ENCODE results near the gene PCDHGB4.
"Not testable (repeated sequence)": the region's sequence is repeated elsewhere in the genome, so short reads cannot be mapped to it uniquely, and the experiment has no call there.

Gene PCDHGB4

DNA sequence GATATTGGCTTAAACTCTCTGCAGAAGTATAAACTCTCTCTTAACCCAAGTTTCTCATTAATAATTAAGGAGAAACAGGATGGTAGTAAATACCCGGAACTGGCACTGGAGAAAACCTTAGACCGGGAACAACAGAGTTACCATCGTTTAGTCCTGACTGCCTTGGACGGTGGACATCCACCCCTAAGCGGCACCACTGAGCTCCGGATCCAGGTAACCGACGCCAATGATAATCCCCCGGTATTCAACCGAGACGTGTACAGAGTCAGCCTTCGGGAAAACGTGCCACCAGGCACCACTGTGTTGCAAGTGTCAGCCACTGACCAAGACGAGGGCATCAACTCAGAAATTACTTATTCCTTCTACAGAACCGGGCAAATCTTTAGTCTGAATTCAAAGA, 11.1 kb downstream of the PCDHGB4 start:
- DNase-seq (ENCODE audit: low spot score), result no peak

DNA sequence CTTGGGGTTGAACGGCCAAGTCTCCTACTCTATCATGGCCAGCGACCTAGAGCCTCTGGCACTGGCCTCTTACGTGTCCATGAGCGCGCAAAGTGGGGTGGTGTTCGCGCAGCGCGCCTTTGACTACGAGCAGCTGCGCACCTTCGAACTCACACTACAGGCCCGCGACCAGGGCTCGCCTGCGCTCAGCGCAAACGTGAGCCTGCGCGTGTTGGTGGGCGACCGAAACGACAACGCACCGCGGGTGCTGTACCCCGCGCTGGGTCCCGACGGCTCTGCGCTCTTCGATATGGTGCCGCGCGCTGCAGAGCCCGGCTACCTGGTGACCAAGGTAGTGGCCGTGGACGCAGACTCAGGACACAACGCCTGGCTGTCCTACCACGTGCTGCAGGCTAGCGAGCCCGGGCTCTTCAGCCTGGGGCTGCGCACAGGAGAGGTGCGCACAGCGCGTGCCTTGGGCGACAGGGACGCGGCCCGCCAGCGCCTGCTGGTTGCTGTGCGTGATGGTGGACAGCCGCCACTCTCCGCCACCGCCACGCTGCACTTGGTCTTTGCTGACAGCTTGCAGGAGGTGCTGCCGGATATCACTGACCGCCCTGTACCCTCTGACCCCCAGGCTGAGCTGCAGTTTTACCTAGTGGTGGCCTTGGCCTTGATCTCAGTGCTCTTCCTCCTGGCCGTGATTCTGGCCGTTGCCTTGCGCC, 12.2 kb downstream of the PCDHGB4 start:
- DNase-seq (ENCODE audit: low spot score), result no peak

DNA sequence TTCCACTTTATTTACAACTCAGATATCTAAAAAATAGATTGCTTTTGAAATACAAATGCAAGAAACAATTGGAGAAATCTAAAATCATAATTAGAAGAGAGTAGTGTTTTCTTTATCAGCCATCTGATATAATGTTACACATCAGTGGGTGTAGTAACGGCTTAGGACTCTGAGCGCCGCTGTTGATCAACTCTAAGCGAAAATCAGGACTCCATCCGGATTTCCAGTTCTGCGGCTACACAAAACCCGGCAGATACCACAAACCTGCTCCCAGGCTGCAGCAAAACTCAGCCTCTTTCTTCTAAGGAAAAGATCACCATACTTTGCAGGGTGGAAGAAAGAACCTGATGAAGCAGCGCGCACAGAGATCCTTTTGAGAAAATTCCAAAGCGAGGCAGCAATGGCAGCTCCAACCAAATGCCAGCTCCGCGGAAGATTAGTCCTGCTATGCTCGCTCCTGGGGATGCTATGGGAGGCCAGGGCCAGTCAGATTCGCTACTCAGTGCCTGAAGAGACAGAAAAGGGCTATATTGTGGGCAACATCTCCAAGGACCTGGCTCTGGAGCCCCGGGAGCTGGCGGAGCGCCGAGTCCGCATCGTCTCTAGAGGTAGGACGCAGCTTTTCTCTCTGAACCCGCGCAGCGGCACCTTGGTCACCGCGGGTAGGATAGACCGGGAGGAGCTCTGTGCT, 15.2 kb downstream of the PCDHGB4 start, which contains the start of gene PCDHGA9:
PCDHGA9 (plus strand) TSS at position 226 of the 691 bp plus-strand sequence; CDS start at position 401, 175 bp downstream.
- peak; percentile 53 for DNase-seq (ENCODE audit: low spot score)

- DNase-seq (ENCODE audit: low spot score), result no peak
These were observed 15.9 kb downstream of the PCDHGB4 start for GRCh38 chr5:141403387-141403786.

DNA sequence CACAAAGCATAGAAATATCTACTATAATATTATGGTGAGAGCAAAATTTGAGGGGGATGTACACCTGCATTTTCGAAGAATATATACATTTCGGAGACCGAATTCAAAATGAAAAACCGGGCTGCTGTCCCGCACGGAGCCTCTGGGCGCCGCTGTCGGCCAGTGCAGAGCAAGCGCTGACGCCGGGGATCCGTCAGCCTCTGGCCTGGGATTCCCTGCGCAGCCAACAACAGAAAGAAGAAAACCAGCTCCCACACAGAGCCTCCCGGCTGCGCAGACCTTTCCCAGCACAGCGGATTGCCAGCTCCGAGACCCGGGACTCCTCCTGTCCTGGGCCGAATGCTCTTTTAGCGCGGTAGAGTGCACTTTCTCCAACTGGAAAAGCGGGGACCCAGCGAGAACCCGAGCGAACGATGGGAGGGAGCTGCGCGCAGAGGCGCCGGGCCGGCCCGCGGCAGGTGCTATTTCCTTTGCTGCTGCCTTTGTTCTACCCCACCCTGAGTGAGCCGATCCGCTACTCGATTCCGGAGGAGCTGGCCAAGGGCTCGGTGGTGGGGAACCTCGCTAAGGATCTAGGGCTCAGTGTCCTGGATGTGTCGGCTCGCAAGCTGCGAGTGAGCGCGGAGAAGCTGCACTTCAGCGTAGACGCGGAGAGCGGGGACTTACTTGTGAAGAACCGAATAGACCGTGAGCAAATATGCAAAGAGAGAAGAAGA, 20.4 kb downstream of the PCDHGB4 start, which contains the start of gene PCDHGB6:
PCDHGB6 (plus strand) TSS at position 232 of the 716 bp plus-strand sequence; CDS start at position 414, 182 bp downstream.
- not testable (repeated sequence) for DNase-seq (ENCODE audit: low spot score)

GRCh38 chr5:141409598-141410306, 22.3 kb downstream of the PCDHGB4 start:
- DNase-seq (ENCODE audit: low spot score), result no peak

- DNase-seq (ENCODE audit: low spot score), result no peak
These were observed 24.1 kb downstream of the PCDHGB4 start for GRCh38 chr5:141411575-141411974.

GRCh38 chr5:141412854-141413539, 25.5 kb downstream of the PCDHGB4 start, which contains the start of gene PCDHGA10:
Gene PCDHGA10, plus strand, starts transcription at chr5:141412987. Its CDS starts 189 bp downstream, at chr5:141413176.
- peak; percentile 82 for DNase-seq (ENCODE audit: low spot score)

DNA sequence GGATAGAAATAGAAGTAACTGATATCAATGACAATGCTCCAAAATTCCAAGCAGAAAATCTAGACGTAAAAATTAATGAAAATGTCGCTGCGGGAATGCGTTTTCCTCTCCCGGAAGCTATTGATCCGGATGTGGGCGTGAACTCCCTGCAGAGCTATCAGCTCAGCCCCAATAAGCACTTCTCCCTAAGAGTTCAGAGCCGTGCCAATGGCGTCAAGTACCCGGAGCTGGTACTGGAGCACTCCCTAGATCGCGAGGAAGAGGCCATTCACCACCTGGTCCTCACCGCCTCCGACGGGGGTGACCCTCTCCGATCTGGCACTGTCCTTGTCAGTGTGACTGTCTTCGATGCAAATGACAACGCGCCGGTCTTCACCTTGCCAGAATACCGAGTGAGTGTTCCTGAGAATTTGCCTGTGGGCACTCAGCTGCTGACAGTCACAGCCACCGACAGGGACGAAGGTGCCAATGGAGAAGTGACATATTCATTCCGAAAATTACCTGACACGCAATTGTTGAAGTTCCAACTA, 26.1 kb downstream of the PCDHGB4 start:
- no peak for DNase-seq (ENCODE audit: low spot score)

GRCh38 chr5:141414548-141415274, 27.2 kb downstream of the PCDHGB4 start:
- not testable (repeated sequence) for DNase-seq (ENCODE audit: low spot score)

- not testable (repeated sequence) for DNase-seq (ENCODE audit: low spot score)
These were observed 27.7 kb downstream of the PCDHGB4 start for GRCh38 chr5:141415275-141415618.

GRCh38 chr5:141417494-141418172, 30.1 kb downstream of the PCDHGB4 start, which contains the start of gene PCDHGB7:
Gene PCDHGB7, plus strand, starts transcription at chr5:141417677. Its CDS starts 183 bp downstream, at chr5:141417860.
- DNase-seq (ENCODE audit: low spot score), result peak; percentile 39

GRCh38 chr5:141419074-141419880, 31.8 kb downstream of the PCDHGB4 start:
- no peak for DNase-seq (ENCODE audit: low spot score)

DNA sequence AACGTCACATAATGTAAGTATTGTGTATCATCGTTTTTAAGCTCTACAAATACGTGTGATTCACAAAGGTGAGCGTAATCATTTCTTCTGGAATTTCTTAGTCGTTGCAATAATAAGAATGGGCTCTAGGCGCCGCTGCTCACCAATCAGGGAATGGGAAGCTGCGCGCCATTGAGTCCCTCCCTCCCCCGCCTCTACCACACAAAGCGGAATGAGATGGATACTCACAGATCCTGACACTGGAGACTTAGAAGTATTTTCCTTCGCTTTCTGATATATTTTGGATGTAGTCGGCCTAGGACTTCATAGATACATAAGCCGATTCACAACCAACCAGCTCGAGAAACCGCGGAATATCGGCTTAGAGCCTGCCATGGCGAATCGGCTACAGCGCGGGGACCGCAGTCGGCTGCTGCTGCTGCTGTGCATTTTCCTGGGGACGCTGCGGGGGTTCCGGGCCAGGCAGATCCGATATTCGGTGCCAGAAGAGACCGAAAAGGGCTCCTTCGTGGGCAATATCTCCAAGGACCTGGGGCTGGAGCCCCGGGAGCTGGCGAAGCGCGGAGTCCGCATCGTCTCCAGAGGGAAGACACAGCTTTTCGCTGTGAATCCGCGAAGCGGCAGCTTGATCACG, 33.5 kb downstream of the PCDHGB4 start, which contains the start of gene PCDHGA11:
PCDHGA11 (plus strand) TSS at position 197 of the 634 bp plus-strand sequence; CDS start at position 374, 177 bp downstream.
- peak; percentile 50 for DNase-seq (ENCODE audit: low spot score)

- DNase-seq (ENCODE audit: low spot score), result no peak
These were observed 34.0 kb downstream of the PCDHGB4 start for GRCh38 chr5:141421489-141421855.

- no peak for DNase-seq (ENCODE audit: low spot score)
These were observed 35.3 kb downstream of the PCDHGB4 start for GRCh38 chr5:141422742-141423291.

- no peak for DNase-seq (ENCODE audit: low spot score)
These were observed 40.4 kb downstream of the PCDHGB4 start for GRCh38 chr5:141427783-141428426.

Data from NAMALWA (cell line).